UCSD-AML1 (cell line): ENCODE results near the gene TKT.

Source experiments
- DNase-seq: peaks from one replicate; lab custom pipeline; 2025; ENCODE audit not compliant: unreplicated experiment; lab: John Stamatoyannopoulos, UW

Gene TKT

GRCh38 chr3:53199834-53200233, 56.0 kb downstream of the TKT start:
- DNase-seq: no peak

- no peak for DNase-seq
Observed at GRCh38 chr3:53198996-53199395, 56.8 kb downstream of the TKT start.

GRCh38 chr3:53198256-53198977, 57.4 kb downstream of the TKT start:
- DNase-seq: peak; percentile 47

- DNase-seq: peak; percentile 65
Observed at GRCh38 chr3:53196575-53197407, 59.0 kb downstream of the TKT start.

- DNase-seq: peak; percentile 70
Observed at GRCh38 chr3:53195602-53196574, 59.9 kb downstream of the TKT start.

GRCh38 chr3:53195066-53195450, 60.8 kb downstream of the TKT start:
- DNase-seq: no peak

GRCh38 chr3:53194210-53195065, 61.4 kb downstream of the TKT start:
- no peak for DNase-seq

- no peak for DNase-seq
Observed at GRCh38 chr3:53193466-53194209, 62.2 kb downstream of the TKT start.

- no peak for DNase-seq
Observed at GRCh38 chr3:53192608-53193007, 63.2 kb downstream of the TKT start.

GRCh38 chr3:53191836-53192480, 63.9 kb downstream of the TKT start:
- no peak for DNase-seq

- no peak for DNase-seq
Observed at GRCh38 chr3:53190659-53191058, 65.2 kb downstream of the TKT start.

- no peak for DNase-seq
Observed at GRCh38 chr3:53189276-53189675, 66.5 kb downstream of the TKT start.

- DNase-seq: no peak
Observed at GRCh38 chr3:53188720-53189119, 67.1 kb downstream of the TKT start.

- no peak for DNase-seq
Observed at GRCh38 chr3:53188136-53188685, 67.6 kb downstream of the TKT start.

- DNase-seq: no peak
Observed at GRCh38 chr3:53187430-53187829, 68.4 kb downstream of the TKT start.

- DNase-seq: no peak
Observed at GRCh38 chr3:53186726-53187125, 69.1 kb downstream of the TKT start.

GRCh38 chr3:53185761-53186465, 69.9 kb downstream of the TKT start:
- no peak for DNase-seq

- DNase-seq: no peak
Observed at GRCh38 chr3:53184701-53185100, 71.1 kb downstream of the TKT start.
